ENCODE results near the gene KCNIP3.

Gene KCNIP3

DNA sequence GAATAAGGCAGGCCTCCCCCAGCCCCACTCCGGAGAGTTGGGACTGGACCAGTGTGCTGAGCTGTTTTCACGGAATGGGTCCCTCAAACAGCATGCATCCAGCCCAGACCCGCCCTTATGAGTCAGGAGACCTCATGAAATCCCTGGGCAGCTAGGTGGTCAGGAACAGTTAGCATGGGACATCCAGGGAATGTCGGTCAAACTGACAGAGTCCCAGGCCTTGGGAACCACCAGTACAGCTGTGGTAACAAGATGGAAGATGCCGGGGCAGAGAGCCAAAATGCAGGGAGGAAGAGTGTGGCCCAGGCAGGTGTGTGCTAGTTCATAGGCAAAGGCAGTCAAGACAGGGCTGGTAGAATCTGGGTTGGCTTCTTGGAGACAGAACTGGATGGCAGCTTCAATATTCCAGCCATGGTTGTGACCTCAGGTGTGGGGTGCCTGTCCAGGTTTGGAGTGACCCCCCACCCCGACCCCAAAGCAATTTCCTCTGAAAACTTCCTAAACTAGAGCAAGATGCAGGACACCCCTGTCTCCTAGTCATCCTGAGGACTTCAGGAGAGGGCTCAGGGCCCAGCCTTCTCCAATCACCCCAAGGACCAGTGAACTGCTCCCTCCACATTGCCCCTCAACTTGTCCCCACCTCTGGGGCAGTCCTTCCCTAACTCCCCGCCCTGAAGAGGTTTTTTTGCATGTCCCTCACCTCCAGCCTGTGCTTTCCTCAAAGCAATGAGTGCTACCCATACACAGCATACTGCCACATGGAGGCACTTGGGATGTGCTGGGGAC is 46.5 kb downstream of the KCNIP3 start:
- TF ChIP-seq ZFX (IDR thresholded peaks at IDR 0.05), result no peak
- TF ChIP-seq, protein P1, sequence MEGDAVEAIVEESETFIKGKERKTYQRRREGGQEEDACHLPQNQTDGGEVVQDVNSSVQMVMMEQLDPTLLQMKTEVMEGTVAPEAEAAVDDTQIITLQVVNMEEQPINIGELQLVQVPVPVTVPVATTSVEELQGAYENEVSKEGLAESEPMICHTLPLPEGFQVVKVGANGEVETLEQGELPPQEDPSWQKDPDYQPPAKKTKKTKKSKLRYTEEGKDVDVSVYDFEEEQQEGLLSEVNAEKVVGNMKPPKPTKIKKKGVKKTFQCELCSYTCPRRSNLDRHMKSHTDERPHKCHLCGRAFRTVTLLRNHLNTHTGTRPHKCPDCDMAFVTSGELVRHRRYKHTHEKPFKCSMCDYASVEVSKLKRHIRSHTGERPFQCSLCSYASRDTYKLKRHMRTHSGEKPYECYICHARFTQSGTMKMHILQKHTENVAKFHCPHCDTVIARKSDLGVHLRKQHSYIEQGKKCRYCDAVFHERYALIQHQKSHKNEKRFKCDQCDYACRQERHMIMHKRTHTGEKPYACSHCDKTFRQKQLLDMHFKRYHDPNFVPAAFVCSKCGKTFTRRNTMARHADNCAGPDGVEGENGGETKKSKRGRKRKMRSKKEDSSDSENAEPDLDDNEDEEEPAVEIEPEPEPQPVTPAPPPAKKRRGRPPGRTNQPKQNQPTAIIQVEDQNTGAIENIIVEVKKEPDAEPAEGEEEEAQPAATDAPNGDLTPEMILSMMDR (conservative IDR thresholded peaks at IDR 0.05), result no peak
- no peak overlapping the region for H3K27ac ChIP-seq

DNA sequence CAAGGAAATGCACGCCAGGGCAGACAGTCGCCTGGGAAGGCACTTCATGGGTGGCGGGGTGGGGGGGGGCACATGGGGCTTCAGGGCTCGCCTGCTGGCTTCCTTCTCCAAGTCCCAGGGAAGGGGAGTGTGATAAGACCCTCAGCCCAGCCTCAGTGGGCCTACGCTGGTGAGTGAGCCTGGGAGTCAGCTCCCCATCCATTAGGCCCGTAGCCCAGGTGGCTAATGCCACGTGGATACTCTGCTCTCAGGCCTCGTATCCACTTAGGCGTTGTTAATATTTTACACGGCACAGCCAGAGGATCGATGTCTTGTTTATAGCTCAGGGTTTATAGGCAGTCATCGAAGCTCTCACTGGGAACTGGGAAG is 47.1 kb downstream of the KCNIP3 start:
- TF ChIP-seq, protein P1 (conservative IDR thresholded peaks at IDR 0.05), result no peak
- no peak for TF ChIP-seq ZFX (IDR thresholded peaks at IDR 0.05)

DNA sequence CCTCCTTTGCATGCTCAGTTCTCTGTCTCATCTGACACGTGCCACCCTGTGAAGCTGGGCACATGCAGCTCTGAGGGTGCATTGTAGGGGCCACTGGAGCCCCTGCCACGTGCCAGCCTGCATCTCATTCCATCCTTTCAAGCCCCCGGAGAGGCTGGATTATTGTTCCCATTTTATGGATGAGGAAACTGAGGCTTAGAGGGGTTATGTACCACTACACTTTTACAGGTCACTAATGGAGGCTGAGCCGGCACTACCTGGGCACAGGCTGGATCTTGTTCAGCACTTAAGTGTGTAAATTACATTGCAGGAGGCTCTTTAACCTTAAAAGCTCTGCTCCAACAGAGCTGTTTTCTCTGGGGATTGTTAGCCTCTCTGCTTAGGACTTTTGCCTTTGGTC is 47.5 kb downstream of the KCNIP3 start:
- TF ChIP-seq ZFX (IDR thresholded peaks at IDR 0.05), result no peak
- H3K27ac ChIP-seq, result no peak overlapping the region

More for the DNA sequence above, 47.1 kb downstream of the KCNIP3 start:
- no peak overlapping the region for H3K27ac ChIP-seq

DNA sequence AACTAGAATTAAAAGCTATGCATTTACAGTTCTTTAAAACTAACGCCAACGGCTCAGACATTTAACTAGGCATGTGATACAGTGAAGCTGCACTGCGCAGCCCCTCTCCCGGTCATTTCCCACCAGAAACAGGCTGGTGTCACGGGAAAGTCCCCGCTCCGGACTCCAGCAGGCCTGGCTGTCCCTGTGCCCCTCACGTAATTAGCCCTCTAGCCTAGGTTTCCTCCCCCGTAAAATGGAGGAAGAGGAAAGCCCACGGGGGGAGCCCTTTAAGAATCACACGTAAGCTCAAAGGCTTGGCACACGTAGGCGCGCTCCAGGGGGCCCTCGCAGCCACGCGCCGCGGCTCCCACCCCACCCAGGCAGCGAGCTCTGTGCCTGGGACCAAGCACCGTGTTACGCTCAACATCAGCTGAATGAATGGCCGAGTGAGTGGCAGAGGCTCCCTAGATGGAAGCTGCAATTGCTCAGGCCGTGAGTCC is 48.0 kb downstream of the KCNIP3 start:
- no peak overlapping the region; the same call in 1 of the 2 replicates for H3K27ac ChIP-seq
- no peak for TF ChIP-seq ZFX (IDR thresholded peaks at IDR 0.05)
- TF ChIP-seq, protein P1 (conservative IDR thresholded peaks at IDR 0.05), result no peak

DNA sequence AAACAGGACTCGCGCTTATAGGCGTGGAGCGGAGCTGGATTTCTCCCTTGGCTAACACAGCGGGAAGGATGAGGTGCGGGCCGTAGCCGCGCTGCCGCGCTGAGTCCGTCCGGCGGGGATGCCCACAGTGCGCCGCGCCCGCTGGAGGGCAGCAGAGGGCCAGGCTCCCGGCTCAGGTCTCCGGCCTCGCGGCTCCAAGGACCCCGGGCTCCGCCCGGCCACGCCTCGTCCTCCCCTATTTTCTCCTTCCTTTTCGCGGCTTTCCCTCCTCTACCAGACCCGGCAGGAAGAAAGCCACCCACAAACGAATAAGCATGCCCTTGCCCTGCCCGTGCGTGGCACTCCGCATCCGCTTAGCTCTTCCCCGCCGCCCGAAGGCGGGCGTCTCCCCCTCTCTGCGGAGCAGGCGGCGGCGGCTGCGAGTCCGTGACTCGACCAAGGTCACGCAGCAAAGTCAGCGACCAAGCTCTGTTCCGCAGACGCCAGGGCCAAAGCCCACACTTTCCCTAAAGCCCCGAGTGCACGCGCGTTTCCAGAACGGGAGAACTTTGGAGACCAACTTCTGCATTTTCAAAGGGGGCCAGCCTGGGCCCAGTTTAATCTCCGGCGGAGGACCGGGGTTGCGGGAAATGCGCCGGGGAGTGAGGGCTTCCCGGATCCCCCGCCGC is 48.5 kb downstream of the KCNIP3 start:
- H3K27ac ChIP-seq, result peak overlapping the region; percentile 71
- TF ChIP-seq, protein P1 (conservative IDR thresholded peaks at IDR 0.05), result peak; percentile 94
- TF ChIP-seq ZFX (IDR thresholded peaks at IDR 0.05), result no peak

DNA sequence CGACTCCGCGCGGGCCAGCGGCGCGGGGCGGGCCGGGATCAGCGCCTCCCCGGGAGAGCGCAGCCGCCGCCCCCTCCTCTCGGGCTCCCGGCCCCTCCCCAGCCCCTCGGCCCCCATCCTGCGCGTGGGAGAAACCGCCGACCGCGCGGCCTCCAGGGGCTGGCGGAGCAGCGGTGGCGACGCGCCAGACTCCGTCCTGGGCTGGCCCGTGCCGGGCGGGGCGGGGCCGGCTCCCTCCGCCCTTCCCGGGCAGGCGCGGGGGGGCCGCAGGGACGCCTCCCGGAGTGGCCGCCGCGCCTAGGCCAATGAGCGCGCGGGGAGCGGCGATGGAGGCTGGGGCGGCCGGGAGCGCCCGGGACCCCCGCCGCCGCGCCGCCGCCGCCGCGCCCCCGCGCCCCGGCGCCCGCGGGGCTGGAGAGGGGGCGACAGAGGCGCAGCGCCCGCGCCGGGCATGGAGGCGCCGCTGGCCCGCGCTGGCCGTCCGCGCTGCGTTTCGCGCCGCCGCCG is 49.1 kb downstream of the KCNIP3 start:
- peak overlapping the region; percentile 71 for H3K27ac ChIP-seq
- peak; percentile 45; the same call in 1 of the 2 replicates for TF ChIP-seq ZFX (IDR thresholded peaks at IDR 0.05)
- TF ChIP-seq, protein P1 (conservative IDR thresholded peaks at IDR 0.05), result no peak

DNA sequence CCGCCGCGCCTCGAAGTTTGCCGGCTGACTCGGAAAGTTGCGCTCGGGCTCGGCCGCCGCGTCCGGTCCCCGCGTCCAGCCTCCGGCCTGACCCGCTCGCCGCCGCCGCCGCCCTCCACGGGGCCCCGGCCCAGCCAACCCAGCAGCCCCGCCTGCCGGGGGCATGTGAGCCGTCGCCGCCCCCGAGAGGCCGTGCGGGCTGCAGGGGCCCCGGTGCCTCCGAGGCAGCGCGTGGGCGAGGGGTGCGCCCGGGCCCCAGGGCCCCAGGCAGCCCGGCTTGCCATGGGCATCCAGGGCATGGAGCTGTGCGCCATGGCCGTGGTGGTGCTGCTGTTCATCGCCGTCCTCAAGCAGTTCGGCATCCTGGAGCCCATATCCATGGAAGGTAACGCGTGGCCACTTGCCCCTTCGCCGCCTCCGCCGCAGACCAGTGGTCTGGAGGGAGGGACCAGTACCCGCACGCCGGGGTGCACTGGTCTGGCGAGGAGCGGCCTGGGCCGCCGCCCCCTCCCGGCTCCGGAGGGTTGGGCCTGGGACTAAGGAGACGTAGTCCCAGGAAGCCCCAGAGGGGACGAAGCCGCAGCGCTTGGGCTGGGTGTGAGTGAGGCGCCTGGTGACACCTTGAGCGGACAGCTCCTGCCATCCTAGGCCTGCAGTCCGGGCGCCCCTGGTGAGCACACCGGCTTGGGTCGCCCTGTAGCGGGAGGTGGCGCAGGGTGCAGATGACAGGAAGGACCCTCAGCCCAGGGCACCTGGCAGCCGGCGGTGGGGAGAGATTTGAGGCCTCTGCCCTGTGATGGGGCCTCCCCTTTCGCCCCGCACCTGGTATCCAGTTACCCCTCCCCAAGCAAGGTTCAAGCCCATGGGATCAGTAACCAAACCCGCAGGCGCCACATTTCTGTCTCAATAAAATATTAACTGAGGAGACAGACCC is 49.9 kb downstream of the KCNIP3 start:
- peak overlapping the region; percentile 71; the same call in 1 of the 2 replicates for H3K27ac ChIP-seq
- TF ChIP-seq, protein P1 (conservative IDR thresholded peaks at IDR 0.05), result no peak
- TF ChIP-seq ZFX (IDR thresholded peaks at IDR 0.05), result no peak

Measured in C4-2B (cell line).